Renal cortex interstitium (tissue), 11 donors: ENCODE results near the gene KRTAP5-7. TPM values are rescaled to one million over a fixed set of nuclear protein-coding genes. Genes with fewer than 3 reads are reported as not detected.
"Not testable (repeated sequence)": the region's sequence is repeated elsewhere in the genome, so short reads cannot be mapped to it uniquely, and the experiment has no call there.

ENCODE experiments used
- DNase-seq, 11 donors: peaks; one replicate each; pipeline ENCODE4 v3.0.0-alpha.2; 2013; ENCODE audit warnings: low read depth in 9 of 11, low spot score in 4 of 11; ENCODE audit errors: extremely low read depth in 1 of 11
- polyA plus RNA-seq, 3 donors: library from polyadenylated mRNA; unstranded; fragments of 120-200 nt; gene quantifications; one replicate each; pipeline ENCODE4 v1.2.1, GENCODE V29; 2013; ENCODE audit not compliant: insufficient read length in 3 of 3

Gene KRTAP5-7
- polyA plus RNA-seq, 3 donors = 0.07 to 0.32 TPM; not detected in 1

DNA sequence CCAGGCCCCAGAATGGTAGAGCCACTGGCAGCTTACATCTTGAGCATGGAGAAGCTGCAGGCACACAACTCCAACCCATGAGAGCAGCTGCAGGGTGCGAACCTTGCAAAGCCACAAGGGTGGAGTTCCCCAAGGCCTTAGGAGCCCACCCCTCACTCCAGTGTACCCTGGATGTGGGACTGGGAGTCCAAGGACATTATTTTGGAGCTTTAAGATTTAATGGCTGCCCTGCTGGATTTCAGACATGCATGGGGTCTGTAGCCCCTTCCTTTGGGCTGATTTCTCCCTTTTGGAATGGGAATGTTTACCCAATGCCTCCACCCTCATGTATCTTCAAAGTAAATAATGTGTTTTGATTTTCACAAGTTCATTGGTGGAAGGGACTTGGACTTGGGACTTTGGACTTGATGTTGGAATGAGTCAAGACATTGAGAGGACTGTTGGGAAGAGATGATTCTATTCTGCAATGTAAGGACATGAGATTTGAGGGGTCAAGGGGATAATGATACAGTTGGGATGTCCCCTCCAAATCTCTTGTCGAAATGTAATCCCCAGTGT, 1.1 kb upstream of the KRTAP5-7 start:
- DNase-seq = no peak

- no peak for DNase-seq
Observed at GRCh38 chr11:71527576-71528210, 626 bp downstream of the KRTAP5-7 start.

DNA sequence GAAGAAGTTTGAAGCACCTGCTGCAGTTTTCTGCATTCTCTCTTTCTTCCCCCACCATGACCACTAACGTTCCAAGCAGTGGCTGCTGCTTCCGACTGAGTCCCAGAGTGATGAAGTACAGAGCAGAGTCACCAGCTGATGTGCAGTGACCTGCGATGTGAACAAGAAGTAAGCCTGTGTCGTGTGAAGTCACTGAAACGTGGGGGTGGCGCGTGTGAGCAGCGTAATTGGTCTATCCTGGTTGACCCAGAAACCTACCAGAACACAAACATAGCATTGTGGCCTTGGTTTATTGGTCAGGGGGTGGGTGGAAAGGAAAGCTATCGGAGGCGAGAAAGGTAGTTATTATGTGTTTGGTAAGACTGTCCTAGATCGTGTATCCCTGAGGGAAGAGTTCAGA, 3.5 kb downstream of the KRTAP5-7 start:
- peak in 4 of 11 donors; percentile 11 to 30 (median 12) for DNase-seq

GRCh38 chr11:71532036-71532610, 5.1 kb downstream of the KRTAP5-7 start:
- DNase-seq = no peak

DNA sequence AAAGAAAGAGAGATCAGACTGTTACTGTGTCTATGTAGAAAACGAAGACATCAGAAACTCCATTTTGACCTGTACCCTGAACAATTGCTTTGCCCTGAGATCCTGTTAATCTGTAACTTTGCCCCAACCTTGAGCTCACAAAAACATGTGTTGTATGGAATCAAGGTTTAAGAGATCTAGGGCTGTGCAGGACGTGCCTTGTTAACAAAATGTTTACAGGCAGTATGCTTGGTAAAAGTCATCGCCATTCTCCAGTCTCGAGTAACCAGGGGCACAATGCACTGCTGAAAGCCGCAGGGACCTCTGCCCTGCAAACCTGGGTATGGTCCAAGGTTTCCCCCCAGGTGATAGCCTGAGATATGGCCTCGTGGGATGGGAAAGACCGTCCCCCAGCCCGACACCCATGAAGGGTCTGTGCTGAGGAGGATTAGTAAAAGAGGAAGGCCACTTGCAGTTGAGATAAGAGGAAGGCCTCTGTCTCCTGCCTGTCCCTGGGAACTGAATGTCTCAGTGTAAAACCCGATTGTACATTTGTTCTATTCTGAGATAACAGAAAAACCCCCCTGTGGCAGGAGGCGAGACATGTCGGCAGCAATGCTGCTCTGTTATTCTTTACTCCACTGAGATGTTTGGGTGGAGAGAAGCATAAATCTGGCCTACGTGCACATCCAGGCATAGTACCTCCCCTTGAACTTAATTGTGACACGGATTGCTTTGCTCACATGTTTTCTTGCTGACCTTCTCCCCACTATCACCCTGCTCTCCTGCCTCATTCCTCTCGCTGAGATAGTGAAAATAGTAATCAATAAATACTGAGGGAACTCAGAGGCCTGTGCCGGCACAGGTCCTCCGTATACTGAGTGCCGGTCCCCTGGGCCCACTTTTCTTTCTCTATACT, 7.9 kb downstream of the KRTAP5-7 start:
- not testable (repeated sequence) for DNase-seq

GRCh38 chr11:71535825-71536224, 8.8 kb downstream of the KRTAP5-7 start:
- DNase-seq = no peak

DNA sequence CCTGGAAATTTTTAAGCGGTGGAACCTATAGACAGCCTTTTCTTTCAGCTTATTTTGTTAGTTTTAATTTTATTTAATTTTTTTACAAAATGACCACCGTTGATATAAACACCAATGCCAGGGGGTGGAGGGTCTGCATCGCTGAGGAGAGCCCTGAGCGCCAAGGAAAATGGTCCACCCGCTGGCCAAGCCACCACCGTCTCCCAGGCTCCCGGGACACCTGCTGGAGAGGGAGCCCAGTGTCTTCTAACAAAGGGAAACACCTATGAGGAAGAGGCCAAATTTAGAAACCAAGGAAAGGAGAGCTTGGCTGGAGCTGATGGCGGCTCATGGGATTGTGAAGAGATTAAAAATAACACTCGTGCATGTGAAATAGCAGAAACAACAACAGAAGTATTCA, 10.5 kb downstream of the KRTAP5-7 start:
- DNase-seq = no peak

DNA sequence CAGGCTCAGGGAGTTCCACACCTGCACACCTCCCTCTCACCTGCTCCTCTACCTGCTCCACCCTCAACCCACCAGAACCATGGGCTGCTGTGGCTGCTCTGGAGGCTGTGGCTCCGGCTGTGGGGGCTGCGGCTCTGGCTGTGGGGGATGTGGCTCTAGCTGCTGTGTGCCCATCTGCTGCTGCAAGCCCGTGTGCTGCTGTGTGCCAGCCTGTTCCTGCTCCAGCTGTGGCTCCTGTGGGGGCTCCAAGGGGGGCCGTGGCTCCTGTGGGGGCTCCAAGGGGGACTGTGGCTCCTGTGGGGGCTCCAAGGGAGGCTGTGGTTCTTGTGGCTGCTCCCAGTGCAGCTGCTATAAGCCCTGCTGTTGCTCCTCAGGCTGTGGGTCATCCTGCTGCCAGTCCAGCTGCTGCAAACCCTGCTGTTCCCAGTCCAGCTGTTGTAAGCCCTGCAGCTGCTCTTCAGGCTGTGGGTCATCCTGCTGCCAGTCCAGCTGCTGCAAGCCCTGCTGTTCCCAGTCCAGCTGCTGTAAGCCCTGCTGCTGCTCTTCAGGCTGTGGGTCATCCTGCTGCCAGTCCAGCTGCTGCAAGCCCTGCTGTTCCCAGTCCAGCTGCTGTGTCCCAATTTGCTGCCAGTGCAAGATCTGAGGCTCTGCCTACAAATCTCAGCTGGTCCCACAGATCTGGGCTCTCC, 11.1 kb downstream of the KRTAP5-7 start, which contains the start of gene KRTAP5-8:
TSS of gene KRTAP5-8 (plus strand) at position 49 of the 689 bp plus-strand sequence. CDS start at position 80, 31 bp downstream.
- DNase-seq = not testable (repeated sequence)

DNA sequence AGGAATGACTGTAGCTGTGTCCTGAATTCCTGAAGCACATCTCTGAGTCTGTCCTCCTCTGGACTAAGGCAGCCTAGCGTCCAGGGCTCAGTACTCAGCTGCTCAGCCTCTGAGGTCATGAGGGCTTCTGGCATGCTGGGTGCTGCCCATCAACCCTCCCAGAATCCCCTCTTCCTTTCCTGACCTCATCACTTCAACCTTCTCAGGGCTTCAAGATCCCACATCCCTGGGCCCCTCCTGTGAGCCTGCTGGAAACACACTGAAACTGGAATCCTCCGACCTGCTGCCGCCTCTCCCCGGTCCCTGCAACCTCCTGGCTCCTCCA, 11.6 kb downstream of the KRTAP5-7 start:
- no peak for DNase-seq

DNA sequence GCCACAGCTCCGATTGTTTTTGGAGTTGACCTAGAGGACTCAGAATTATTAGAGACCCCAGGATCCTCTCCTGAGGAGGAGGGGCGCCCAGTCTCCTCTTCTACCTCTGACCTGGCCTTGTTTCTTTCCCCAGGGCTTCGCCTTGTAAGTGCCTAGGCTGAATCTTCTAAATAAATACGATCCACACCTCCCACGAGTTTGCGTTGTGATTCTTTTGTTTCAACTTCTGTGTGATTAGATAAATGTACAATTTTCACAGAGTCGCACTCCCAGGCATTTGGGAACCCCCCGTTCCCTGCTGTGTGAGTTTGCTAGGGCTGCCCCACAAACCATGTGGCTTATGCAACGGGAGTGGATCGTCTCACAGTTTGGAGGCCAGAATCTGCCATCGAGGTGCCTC, 11.9 kb downstream of the KRTAP5-7 start:
- DNase-seq = no peak

GRCh38 chr11:71539971-71540370, 12.9 kb downstream of the KRTAP5-7 start:
- not testable (repeated sequence) for DNase-seq

DNA sequence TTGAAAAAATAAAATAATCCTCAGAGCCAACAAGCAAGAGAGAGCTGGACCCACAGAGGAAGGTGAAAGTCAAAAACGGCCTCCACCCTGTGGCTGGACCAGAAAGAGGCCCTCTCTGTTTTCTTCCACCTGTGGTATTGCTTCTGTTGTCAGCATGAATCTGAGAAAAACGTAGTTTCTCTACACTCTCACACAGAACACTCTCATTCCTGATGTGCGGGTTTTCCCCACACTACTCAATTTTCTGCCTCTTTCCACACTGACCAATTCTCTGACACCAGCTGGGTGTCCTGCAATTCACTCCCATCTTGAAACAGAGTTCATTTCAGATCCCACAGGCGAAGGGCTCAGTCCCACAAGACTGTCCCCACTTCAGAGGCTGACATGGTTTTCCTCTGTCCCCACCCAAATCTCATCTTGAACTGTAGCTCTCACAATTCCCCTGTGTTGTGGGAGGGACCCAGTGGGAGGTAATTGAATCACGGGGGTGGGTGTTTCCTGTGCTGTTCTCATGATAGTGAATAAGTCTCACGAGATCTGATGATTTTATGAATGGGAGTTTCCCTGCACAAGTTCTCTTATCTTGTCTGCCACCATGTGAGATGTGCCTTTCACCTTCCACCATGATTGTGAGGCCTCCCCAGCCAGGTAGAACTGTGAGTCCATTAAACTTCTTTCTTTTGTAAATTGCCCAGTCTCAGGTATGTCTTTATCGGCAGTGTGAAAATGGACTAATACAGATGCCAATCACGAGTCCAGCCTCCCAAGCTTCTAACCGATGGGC, 13.6 kb downstream of the KRTAP5-7 start:
- DNase-seq = not testable (repeated sequence)

DNA sequence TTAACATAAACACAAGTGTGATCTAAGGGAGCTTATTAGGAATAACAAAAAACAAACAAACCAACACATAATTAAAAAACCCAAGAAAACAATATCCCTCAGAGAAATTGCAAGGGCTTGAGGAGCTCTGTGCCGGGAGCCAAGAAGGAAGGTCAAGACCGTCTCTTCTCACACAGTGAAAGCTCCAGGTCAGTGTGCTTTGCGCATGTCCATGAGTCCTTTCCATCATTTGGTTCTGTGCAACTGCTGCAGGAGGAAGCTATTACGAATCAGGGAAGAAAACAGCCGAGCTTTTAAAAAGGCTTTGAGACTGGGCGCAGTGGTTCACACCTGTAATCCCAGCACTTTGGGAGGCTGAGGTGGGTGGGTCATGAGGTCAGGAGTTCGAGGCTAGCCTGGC, 15.3 kb downstream of the KRTAP5-7 start:
- no peak for DNase-seq

DNA sequence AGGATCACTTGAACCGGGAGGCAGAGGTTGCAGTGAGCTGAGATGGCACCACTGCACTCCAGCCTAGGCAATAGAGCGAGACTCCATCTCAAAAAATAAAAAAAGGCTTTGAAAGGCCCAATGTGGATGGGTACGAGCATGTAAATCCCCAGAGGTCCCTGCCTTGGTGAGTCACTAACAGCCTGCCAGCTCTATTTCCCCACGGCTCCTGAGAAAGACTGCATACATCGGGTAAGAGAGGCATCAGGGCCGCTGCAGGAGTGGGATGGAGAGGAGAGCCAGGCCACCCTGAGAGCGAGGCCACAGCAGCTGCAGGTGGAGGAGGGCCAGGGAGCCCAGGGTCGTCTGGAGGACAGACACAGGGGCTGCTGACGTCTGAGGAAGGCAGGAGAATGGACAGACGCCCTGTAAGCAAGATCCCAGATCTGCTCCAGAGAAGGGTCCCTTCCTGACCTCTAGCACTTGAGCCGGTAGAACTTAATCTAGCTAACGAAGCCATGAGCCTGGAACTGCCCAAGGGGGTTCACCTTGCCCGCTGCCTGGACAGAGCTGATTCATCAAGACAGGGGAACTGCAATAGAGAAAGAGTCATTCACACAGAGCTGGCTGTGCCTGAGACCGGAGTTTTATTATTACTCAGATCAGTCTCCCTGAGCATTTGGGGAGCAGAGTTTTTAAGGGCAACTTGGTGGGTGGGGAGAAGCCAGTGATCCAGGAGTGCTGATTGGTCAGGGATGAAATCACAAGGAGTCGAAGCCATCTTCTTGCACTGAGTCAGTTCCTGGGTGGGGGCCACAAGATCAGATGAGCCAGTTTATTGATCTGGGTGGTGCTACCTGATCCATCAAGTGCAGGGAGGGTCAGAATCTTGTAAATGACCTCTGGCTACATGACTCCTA, 16.1 kb downstream of the KRTAP5-7 start:
- no peak for DNase-seq

GRCh38 chr11:71543866-71544265, 16.8 kb downstream of the KRTAP5-7 start:
- no peak for DNase-seq

- no peak for DNase-seq
Observed at GRCh38 chr11:71544525-71545214, 17.6 kb downstream of the KRTAP5-7 start.

- DNase-seq = no peak
Observed at GRCh38 chr11:71545405-71545966, 18.4 kb downstream of the KRTAP5-7 start.
